ENCODE results near the gene LAMA2.

- TF ChIP-seq SP1 (IDR thresholded peaks at IDR 0.05; ENCODE audit: low read depth, low read length) (no peak), SUZ12 (IDR thresholded peaks at IDR 0.05; ENCODE audit: low read length) (no peak), RNF2 (IDR thresholded peaks at IDR 0.05; ENCODE audit: borderline replicate concordance, low read depth, low read length, missing control alignments, poor library complexity, severe bottlenecking) (no peak), POLR2AphosphoS5 (IDR thresholded peaks at IDR 0.05; ENCODE audit: low read depth, low read length) (no peak), TBP (IDR thresholded peaks at IDR 0.05; ENCODE audit: low read depth, low read length) (no peak), GABPA (IDR thresholded peaks at IDR 0.05; ENCODE audit: borderline replicate concordance, insufficient read depth, low read length) (no peak), FOSL1 (IDR thresholded peaks at IDR 0.05; ENCODE audit: insufficient read depth, low read depth, low read length) (no peak), CHD7 (IDR thresholded peaks at IDR 0.05; ENCODE audit: insufficient replicate concordance, low read length) (no peak), RAD21 (IDR thresholded peaks at IDR 0.05 in 1 of 2, conservative IDR thresholded peaks at IDR 0.05 in 1 of 2; ENCODE audit: low read depth in 2 of 2, low read length in 2 of 2) (no peak), GTF2F1 (IDR thresholded peaks at IDR 0.05; ENCODE audit: borderline replicate concordance, low read depth, low read length) (no peak), CTCF (IDR thresholded peaks at IDR 0.05; ENCODE audit: control extremely low read depth in 1 of 3, insufficient read depth in 1 of 3, low read depth in 1 of 3, low read length in 3 of 3) (no peak)
Observed at GRCh38 chr6:129046526-129046925, 163.6 kb downstream of the LAMA2 start.
